ENCODE data around the gene ZDHHC8. TPM values are rescaled to one million over a fixed set of nuclear protein-coding genes. Genes with fewer than 3 reads are reported as not detected.

The ZDHHC8 gene
- total and polyA plus RNA-seq, 9 donors: 5.1 to 77.4 (median 58.9) TPM

GRCh38 chr22:20087319-20088262, 44.0 kb upstream of the ZDHHC8 start:
- Histone ChIP-seq H3K4me1 (ENCODE audit: insufficient read depth) (peaks cover 14% of the 10 kb centered on the region), H3K9me3 (no peaks in the 10 kb centered on the region), H3K36me3 (peaks cover 2% of the 10 kb centered on the region), H3K27ac (no peak overlapping the region), H3K27me3 (no peaks in the 10 kb centered on the region), H3K4me3 (no peak overlapping the region)
- no peak for DNase-seq
- 87 to 90% (median 88%) methylated on average over 14 of the region's 14 CpGs for WGBS, 3 donors
- no peak for TF ChIP-seq CTCF (IDR thresholded peaks at IDR 0.05)
- no peak for TF ChIP-seq POLR2A (IDR thresholded peaks at IDR 0.05)
- no peak for TF ChIP-seq EP300 (IDR thresholded peaks at IDR 0.05)
- intact Hi-C loops (cut with DNase I): no loop called here

- Histone ChIP-seq H3K27me3 (no peaks in the 10 kb centered on the region), H3K9me3 (no peaks in the 10 kb centered on the region), H3K4me3 (no peak overlapping the region), H3K27ac (no peak overlapping the region), H3K36me3 (peaks cover 2% of the 10 kb centered on the region), H3K4me1 (ENCODE audit: insufficient read depth) (peaks cover 9% of the 10 kb centered on the region)
- intact Hi-C loops (cut with DNase I): no loop called here
- DNase-seq: no peak
- 80 to 89% (median 85%) methylated on average over 8 of the region's 8 CpGs for WGBS, 3 donors
- TF ChIP-seq CTCF (IDR thresholded peaks at IDR 0.05) (no peak), POLR2A (IDR thresholded peaks at IDR 0.05) (no peak), EP300 (IDR thresholded peaks at IDR 0.05) (no peak)
Observed at GRCh38 chr22:20088263-20088648, 43.3 kb upstream of the ZDHHC8 start.

- intact Hi-C loops (cut with DNase I): no loop called here
- Histone ChIP-seq H3K36me3 (peaks cover 2% of the 10 kb centered on the region), H3K27me3 (no peaks in the 10 kb centered on the region), H3K4me3 (no peak overlapping the region), H3K4me1 (ENCODE audit: insufficient read depth) (peaks cover 7% of the 10 kb centered on the region), H3K9me3 (no peaks in the 10 kb centered on the region), H3K27ac (no peak overlapping the region)
- no peak for DNase-seq
- 88 to 89% (median 88%) methylated on average over 17 of the region's 17 CpGs for whole genome bisulfite sequencing, 3 donors
- TF ChIP-seq CTCF (IDR thresholded peaks at IDR 0.05) (no peak), POLR2A (IDR thresholded peaks at IDR 0.05) (no peak), EP300 (IDR thresholded peaks at IDR 0.05) (no peak)
Observed at GRCh38 chr22:20089226-20089976, 42.2 kb upstream of the ZDHHC8 start.

GRCh38 chr22:20089977-20090729, 41.5 kb upstream of the ZDHHC8 start:
- H3K4me3 ChIP-seq: no peak overlapping the region
- no peak for DNase-seq
- 88 to 92% (median 89%) methylated on average over 11 of the region's 11 CpGs for WGBS, 3 donors
- peaks cover 2% of the 10 kb centered on the region for H3K36me3 ChIP-seq
- intact Hi-C loops (cut with DNase I): loop anchor here in 1 of 4 donors (10.0 kb wide), 1 partner anchor 65 kb away; the partner anchor contains the start of gene TANGO2
- H3K27me3 ChIP-seq: no peaks in the 10 kb centered on the region
- TF ChIP-seq CTCF (IDR thresholded peaks at IDR 0.05): no peak
- no peak for TF ChIP-seq POLR2A (IDR thresholded peaks at IDR 0.05)
- no peak for TF ChIP-seq EP300 (IDR thresholded peaks at IDR 0.05)
- no peaks in the 10 kb centered on the region for H3K4me1 ChIP-seq (ENCODE audit: insufficient read depth)
- no peaks in the 10 kb centered on the region for H3K9me3 ChIP-seq
- no peak overlapping the region for H3K27ac ChIP-seq
